NOMO-1 treated with DMSO at 0.1 percent for 48 hours (cell line): ENCODE results near the gene NIPA2.

Source experiments
- DNase-seq: peaks from one replicate; lab custom pipeline; 2025; ENCODE audit not compliant: unreplicated experiment; lab: John Stamatoyannopoulos, UW

The NIPA2 gene

GRCh38 chr15:22874966-22875365 lies 36.5 kb downstream of the NIPA2 start:
- no peak for DNase-seq

- no peak for DNase-seq
These were observed 38.7 kb downstream of the NIPA2 start for GRCh38 chr15:22877117-22877516.

- DNase-seq = no peak
These were observed 39.1 kb downstream of the NIPA2 start for GRCh38 chr15:22877607-22878006.

- DNase-seq = no peak
These were observed 39.6 kb downstream of the NIPA2 start for GRCh38 chr15:22878103-22878502.

GRCh38 chr15:22880068-22880980 lies 41.9 kb downstream of the NIPA2 start:
- DNase-seq = no peak

- no peak for DNase-seq
These were observed 42.7 kb downstream of the NIPA2 start for GRCh38 chr15:22880981-22881738.

GRCh38 chr15:22881739-22882440 lies 43.4 kb downstream of the NIPA2 start:
- no peak for DNase-seq

GRCh38 chr15:22883196-22883595 lies 44.7 kb downstream of the NIPA2 start:
- no peak for DNase-seq

GRCh38 chr15:22884344-22884743 lies 45.9 kb downstream of the NIPA2 start:
- DNase-seq = no peak

- no peak for DNase-seq
These were observed 46.7 kb downstream of the NIPA2 start for GRCh38 chr15:22885120-22885519.

- DNase-seq = no peak
These were observed 48.9 kb downstream of the NIPA2 start for GRCh38 chr15:22887157-22887951.

GRCh38 chr15:22888120-22888859 lies 49.8 kb downstream of the NIPA2 start:
- DNase-seq = no peak

GRCh38 chr15:22889146-22889818 lies 50.8 kb downstream of the NIPA2 start:
- no peak for DNase-seq

GRCh38 chr15:22890296-22890695 lies 51.8 kb downstream of the NIPA2 start:
- DNase-seq = no peak

- no peak for DNase-seq
These were observed 53.2 kb downstream of the NIPA2 start for GRCh38 chr15:22891426-22892210.

- DNase-seq = no peak
These were observed 53.9 kb downstream of the NIPA2 start for GRCh38 chr15:22892333-22892732.

- DNase-seq = no peak
These were observed 54.6 kb downstream of the NIPA2 start for GRCh38 chr15:22893081-22893480.

GRCh38 chr15:22893881-22894280 lies 55.4 kb downstream of the NIPA2 start:
- DNase-seq = no peak
